Measurements from ENCODE around the gene FAM114A1. TPM values are rescaled to one million over a fixed set of nuclear protein-coding genes. Genes with fewer than 3 reads are reported as not detected.
A peak's percentile ranks its signal among the peaks of the same experiment; 100 is the strongest.

FAM114A1 gene
- total RNA-seq, 2 experiments from 2014 or later, result 0.16 to 0.20 TPM

- POLR2A ChIA-PET, result interaction anchor here (0.6 to 1.6 kb wide), 4 partner anchors 12 to 493 kb away, joined by 3 to 5 read pairs (median 4); no protein-coding TSS in a partner anchor
- no peaks in the 10 kb centered on the region for H3K36me3 Mint-ChIP-seq (ENCODE audit: low read depth)
Measured at GRCh38 chr4:38860788-38861424, 6.7 kb upstream of the FAM114A1 start.

GRCh38 chr4:38861791-38862190, 5.8 kb upstream of the FAM114A1 start:
- H3K27me3 Mint-ChIP-seq, result peaks cover 3% of the 10 kb centered on the region

More at GRCh38 chr4:38860788-38861424, 6.7 kb upstream of the FAM114A1 start:
- intact Hi-C loops (cut with micrococcal nuclease), result no loop called here
- ATAC-seq (peak; percentile 47), DNase-seq (peak; percentile 80)
- no peak overlapping the region for H3K4me3 Mint-ChIP-seq
- peaks cover 3% of the 10 kb centered on the region for H3K27me3 Mint-ChIP-seq
- TF ChIP-seq CTCF (IDR thresholded peaks at IDR 0.05), result peak; percentile 91
- no peaks in the 10 kb centered on the region for H3K9me3 Mint-ChIP-seq
- no peak overlapping the region for H3K27ac Mint-ChIP-seq
- CTCF ChIA-PET, result interaction anchor here (0.6 to 5.1 kb wide), 49 partner anchors 9 to 822 kb away, joined by 3 to 95 read pairs (median 4); partner anchors contain the start of genes TLR1 and TLR10
- H3K4me1 Mint-ChIP-seq (ENCODE audit: low read depth), result peaks cover 29% of the 10 kb centered on the region

GRCh38 chr4:38865445-38865844, 2.2 kb upstream of the FAM114A1 start:
- peak; percentile 51 for ATAC-seq
- Mint-ChIP-seq H3K4me3 (no peak overlapping the region), H3K27me3 (peaks cover 23% of the 10 kb centered on the region), H3K9me3 (no peaks in the 10 kb centered on the region), H3K27ac (no peak overlapping the region), H3K4me1 (ENCODE audit: low read depth) (peaks cover 13% of the 10 kb centered on the region), H3K36me3 (ENCODE audit: low read depth) (no peaks in the 10 kb centered on the region)
- CTCF ChIA-PET, result interaction anchor here (1.1 to 2.2 kb wide), 4 partner anchors 9 to 106 kb away, joined by 3 to 9 read pairs (median 6); no protein-coding TSS in a partner anchor
- intact Hi-C loops (cut with micrococcal nuclease), result no loop called here
- DNase-seq, result peak; percentile 16
- POLR2A ChIA-PET, result no interaction called here
- TF ChIP-seq CTCF (IDR thresholded peaks at IDR 0.05), result no peak

More at GRCh38 chr4:38861791-38862190, 5.8 kb upstream of the FAM114A1 start:
- Mint-ChIP-seq H3K27ac (no peak overlapping the region), H3K36me3 (ENCODE audit: low read depth) (no peaks in the 10 kb centered on the region), H3K9me3 (no peaks in the 10 kb centered on the region), H3K4me1 (ENCODE audit: low read depth) (peaks cover 20% of the 10 kb centered on the region), H3K4me3 (no peak overlapping the region)
- no peak for TF ChIP-seq CTCF (IDR thresholded peaks at IDR 0.05)
- intact Hi-C loops (cut with micrococcal nuclease), result no loop called here
- DNase-seq (no peak), ATAC-seq (no peak)
- ChIA-PET POLR2A (interaction anchor here (1.4 to 1.6 kb wide), 2 partner anchors 14 to 100 kb away, joined by 4 to 5 read pairs; no protein-coding TSS in a partner anchor), CTCF (interaction anchor here (0.8 to 5.1 kb wide), 12 partner anchors 14 to 102 kb away, joined by 3 to 95 read pairs (median 18); partner anchors contain the start of gene TLR10)

GRCh38 chr4:38866973-38867477, 581 bp upstream of the FAM114A1 start:
- DNase-seq, result no peak
- ATAC-seq, result peak; percentile 5
- ChIA-PET POLR2A (no interaction called here), CTCF (interaction anchor here (0.8 to 2.2 kb wide), 4 partner anchors 11 to 108 kb away, joined by 3 to 9 read pairs (median 6); partner anchors contain the start of genes TLR1 and TLR10)
- Mint-ChIP-seq H3K27me3 (peaks cover 20% of the 10 kb centered on the region), H3K9me3 (no peaks in the 10 kb centered on the region), H3K27ac (peak overlapping the region; percentile 22), H3K4me1 (ENCODE audit: low read depth) (peaks cover 13% of the 10 kb centered on the region), H3K4me3 (peak overlapping the region; percentile 67), H3K36me3 (ENCODE audit: low read depth) (no peaks in the 10 kb centered on the region)
- intact Hi-C loops (cut with micrococcal nuclease), result no loop called here
- no peak for TF ChIP-seq CTCF (IDR thresholded peaks at IDR 0.05)
